GM19455 (cell line): ENCODE measurements around the gene YJEFN3.

ENCODE experiments used
- ATAC-seq: cut with Tn5 transposase; IDR thresholded peaks from one replicate; pipeline ENCODE4 v1.9.1; 2021; ENCODE audit not compliant: unreplicated experiment

Gene YJEFN3

GRCh38 chr19:19537075-19538048 lies 8.7 kb downstream of the YJEFN3 start:
- no peak for ATAC-seq

GRCh38 chr19:19538061-19538784 lies 9.5 kb downstream of the YJEFN3 start, which contains the start of gene CILP2:
CILP2 (plus strand) TSS chr19:19538265; CDS start chr19:19538350, 85 bp downstream.
- no peak for ATAC-seq

- no peak for ATAC-seq
Measured at GRCh38 chr19:19538785-19539166, 10.1 kb downstream of the YJEFN3 start.

DNA sequence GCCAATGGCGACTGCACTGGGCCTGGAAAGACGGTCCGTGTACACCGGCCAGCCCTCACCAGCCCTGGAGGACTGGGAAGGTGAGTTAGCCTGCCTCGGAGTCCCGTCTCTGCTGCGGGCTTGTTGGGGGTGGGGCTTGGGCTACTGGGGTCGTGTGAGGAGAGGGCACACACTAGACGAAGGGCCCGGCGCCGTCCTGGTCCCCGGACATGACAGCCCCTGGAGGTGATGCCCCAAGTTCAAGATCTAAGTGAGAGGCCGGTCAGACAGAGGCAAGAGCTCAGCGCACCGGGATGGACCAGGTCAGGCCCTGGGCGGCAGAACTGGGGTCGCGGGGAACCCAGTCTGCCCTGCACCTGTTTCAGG lies 11.0 kb downstream of the YJEFN3 start:
- no peak for ATAC-seq

- ATAC-seq = no peak
Measured at GRCh38 chr19:19540064-19540714, 11.5 kb downstream of the YJEFN3 start.

DNA sequence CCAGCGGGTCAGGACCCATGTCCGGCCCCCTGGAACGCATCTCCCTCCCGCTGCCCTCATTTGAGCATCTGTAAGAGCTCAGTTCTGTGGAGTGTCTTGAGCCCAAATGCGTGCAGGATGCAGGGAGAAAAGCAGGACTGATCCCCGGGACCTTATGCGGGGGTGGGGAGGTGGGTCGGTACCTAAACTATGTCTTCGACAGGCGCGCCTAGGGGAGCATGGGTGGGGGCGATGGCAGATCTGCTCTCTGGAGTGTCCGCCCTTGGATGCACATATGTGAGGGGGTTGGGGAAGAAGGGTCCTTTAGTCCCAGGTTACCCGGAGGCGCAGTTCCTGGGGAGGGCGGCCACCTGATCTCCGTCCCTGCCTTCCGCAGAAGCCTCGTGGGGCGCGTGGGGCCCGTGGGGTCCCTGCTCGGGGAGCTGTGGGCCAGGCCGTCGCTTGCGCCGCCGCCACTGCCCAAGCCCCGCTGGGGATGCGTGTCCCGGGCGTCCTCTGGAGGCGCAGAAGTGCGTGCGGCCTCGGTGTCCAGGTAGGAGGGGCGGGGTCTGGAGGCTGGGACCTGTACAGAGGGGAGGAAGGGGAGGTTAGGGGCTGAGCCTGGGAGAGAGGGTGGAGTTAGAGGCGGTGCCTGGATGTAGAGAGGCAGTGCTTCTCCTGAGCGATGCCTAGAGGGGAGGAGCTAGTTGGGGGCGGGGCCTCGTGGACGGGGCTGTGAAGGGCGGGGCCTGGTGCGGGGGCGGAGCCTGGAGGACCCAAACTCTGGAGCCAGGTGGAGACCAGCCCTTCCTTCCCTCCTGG lies 12.2 kb downstream of the YJEFN3 start:
- no peak for ATAC-seq

- ATAC-seq = no peak
Measured at GRCh38 chr19:19541616-19542015, 12.9 kb downstream of the YJEFN3 start.

DNA sequence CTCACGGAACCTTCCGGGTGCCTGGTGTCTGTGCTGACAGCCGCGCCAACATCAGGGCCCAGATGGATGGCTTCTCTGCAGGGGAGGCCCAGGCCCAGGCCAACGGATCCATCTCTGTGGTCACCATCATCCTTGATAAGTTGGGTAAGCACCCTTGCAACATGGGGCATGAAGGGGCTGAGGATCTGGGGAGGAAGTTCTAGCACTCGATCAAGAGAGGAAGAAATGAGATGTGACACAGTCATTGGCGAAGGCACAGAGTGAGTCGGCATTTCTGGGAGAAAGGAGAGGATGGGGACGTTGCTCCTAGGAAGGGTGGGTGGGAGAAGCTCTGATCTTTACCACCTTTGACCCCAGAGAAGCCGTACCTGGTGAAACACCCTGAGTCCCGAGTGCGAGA lies 13.8 kb downstream of the YJEFN3 start:
- ATAC-seq = no peak

GRCh38 chr19:19543101-19543500 lies 14.4 kb downstream of the YJEFN3 start:
- no peak for ATAC-seq

DNA sequence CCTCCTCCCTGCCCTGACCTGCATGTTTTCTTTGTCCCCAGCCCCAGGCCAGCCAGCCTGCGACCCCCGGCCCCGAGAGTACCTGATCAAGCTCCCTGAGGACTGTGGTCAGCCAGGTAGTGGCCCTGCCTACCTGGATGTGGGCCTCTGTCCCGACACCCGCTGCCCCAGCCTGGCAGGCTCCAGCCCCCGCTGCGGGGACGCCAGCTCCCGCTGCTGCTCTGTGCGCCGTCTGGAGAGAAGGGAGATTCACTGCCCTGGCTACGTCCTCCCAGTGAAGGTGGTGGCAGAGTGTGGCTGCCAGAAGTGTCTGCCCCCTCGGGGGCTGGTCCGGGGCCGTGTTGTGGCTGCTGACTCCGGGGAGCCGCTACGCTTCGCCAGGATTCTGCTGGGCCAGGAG lies 14.9 kb downstream of the YJEFN3 start:
- no peak for ATAC-seq

GRCh38 chr19:19544257-19544953 lies 15.7 kb downstream of the YJEFN3 start:
- no peak for ATAC-seq

- no peak for ATAC-seq
Measured at GRCh38 chr19:19544954-19545591, 16.4 kb downstream of the YJEFN3 start.

DNA sequence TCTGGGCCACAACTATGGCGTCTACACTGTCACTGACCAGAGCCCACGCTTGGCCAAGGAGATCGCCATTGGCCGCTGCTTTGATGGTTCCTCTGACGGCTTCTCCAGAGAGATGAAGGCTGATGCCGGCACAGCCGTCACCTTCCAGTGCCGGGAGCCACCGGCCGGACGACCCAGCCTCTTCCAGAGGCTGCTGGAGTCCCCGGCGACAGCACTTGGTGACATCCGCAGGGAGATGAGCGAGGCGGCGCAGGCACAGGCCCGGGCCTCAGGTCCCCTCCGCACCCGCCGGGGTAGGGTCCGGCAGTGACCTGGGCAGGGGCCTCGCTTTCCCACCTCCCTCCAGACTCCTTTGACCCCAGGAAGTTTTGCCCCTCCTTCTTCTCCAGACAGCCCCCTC lies 17.0 kb downstream of the YJEFN3 start:
- ATAC-seq = no peak

- ATAC-seq = no peak
Measured at GRCh38 chr19:19546751-19547162, 18.0 kb downstream of the YJEFN3 start.

DNA sequence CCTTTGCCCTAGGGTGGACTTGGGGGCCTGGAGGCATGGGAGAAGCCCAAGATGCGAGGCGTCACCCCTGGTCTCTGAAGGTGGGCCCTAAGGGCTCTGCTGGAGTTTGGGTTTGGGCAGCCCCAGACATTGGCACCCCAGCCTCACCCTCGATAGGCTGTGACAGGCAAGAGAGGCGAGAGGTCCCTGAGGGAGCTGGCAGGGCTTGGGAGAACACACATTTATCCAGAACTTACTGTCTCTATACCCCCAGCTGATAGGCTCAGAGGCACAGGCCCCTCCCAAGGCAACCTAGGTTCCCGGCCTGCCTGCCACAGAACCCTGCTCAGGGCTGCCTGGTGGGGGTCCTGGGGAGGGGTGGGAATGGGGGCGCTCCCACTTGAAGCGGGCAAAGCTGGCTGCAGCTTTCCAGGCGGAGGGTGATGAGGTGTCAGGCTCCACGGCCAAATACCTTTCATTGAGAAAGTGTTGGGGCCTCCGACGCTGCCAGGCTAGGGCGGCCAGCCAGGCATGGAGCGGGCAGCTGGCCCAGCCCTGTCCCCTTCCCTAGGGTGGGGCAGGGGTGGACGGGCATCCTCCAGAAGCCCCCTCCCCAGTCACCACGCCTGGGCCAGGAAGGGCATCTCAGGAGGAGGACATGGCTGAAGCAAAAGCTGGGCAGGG lies 19.1 kb downstream of the YJEFN3 start:
- ATAC-seq = no peak

GRCh38 chr19:19548915-19549759 lies 20.4 kb downstream of the YJEFN3 start:
- ATAC-seq = no peak

- ATAC-seq = no peak
Measured at GRCh38 chr19:19549804-19550464, 21.2 kb downstream of the YJEFN3 start.

DNA sequence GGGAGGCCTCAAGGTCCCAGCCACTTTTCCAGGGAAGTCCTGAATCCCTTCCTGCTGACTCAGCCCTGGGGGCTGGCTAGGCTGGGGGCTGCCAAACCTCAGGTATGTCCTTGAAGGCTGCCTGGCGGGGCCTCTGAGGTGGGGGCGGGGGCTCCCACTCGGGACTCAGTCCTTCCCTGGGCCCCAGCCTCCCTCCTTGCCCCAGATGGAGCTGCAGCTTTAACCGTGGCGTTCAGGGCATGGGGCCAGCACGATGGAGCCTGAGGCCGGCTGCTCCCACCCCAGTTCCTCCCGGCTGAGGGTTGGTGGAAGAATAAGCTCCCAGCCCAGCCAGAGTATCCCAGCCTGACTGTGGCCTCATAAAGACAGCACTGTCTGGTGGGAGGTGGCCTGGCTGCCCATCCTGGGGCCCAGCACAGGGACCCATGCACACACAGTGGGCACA lies 21.8 kb downstream of the YJEFN3 start:
- no peak for ATAC-seq
